NCI-H2227 (cell line): Measurements from ENCODE around the gene BACH2.

Experiments used
- DNase-seq: peaks from one replicate; lab custom pipeline; 2025; ENCODE audit not compliant: unreplicated experiment; lab: John Stamatoyannopoulos, UW

Gene BACH2

GRCh38 chr6:90103056-90103800, 193.4 kb downstream of the BACH2 start:
- no peak for DNase-seq

- DNase-seq, result no peak
Measured at GRCh38 chr6:90101403-90101802, 195.2 kb downstream of the BACH2 start.

- DNase-seq, result no peak
Measured at GRCh38 chr6:90100059-90100665, 196.5 kb downstream of the BACH2 start.

GRCh38 chr6:90098627-90099026, 198.0 kb downstream of the BACH2 start:
- DNase-seq, result no peak

- no peak for DNase-seq
Measured at GRCh38 chr6:90098001-90098531, 198.6 kb downstream of the BACH2 start.

- DNase-seq, result no peak
Measured at GRCh38 chr6:90097356-90097755, 199.3 kb downstream of the BACH2 start.

- DNase-seq, result no peak
Measured at GRCh38 chr6:90096818-90097217, 199.8 kb downstream of the BACH2 start.

GRCh38 chr6:90095788-90096187, 200.9 kb downstream of the BACH2 start:
- no peak for DNase-seq

GRCh38 chr6:90095145-90095544, 201.5 kb downstream of the BACH2 start:
- DNase-seq, result no peak

- DNase-seq, result no peak
Measured at GRCh38 chr6:90093558-90094073, 203.0 kb downstream of the BACH2 start.

- DNase-seq, result no peak
Measured at GRCh38 chr6:90090866-90091265, 205.8 kb downstream of the BACH2 start.

- DNase-seq, result no peak
Measured at GRCh38 chr6:90088009-90088408, 208.6 kb downstream of the BACH2 start.

GRCh38 chr6:90087106-90087833, 209.4 kb downstream of the BACH2 start:
- DNase-seq, result no peak

- DNase-seq, result no peak
Measured at GRCh38 chr6:90086517-90086916, 210.1 kb downstream of the BACH2 start.

- DNase-seq, result no peak
Measured at GRCh38 chr6:90083891-90084290, 212.8 kb downstream of the BACH2 start.

GRCh38 chr6:90082847-90083246, 213.8 kb downstream of the BACH2 start:
- no peak for DNase-seq

GRCh38 chr6:90080876-90081481, 215.7 kb downstream of the BACH2 start:
- DNase-seq, result no peak

- DNase-seq, result no peak
Measured at GRCh38 chr6:90079560-90080490, 216.8 kb downstream of the BACH2 start.

- no peak for DNase-seq
Measured at GRCh38 chr6:90078513-90079289, 217.9 kb downstream of the BACH2 start.
